NCI-H524 treated with DMSO at 0.1 percent for 48 hours (cell line): ENCODE results near the gene LINC00237.
A peak's percentile ranks its signal among the peaks of the same experiment; 100 is the strongest.

Experiments
- DNase-seq: peaks from one replicate; lab custom pipeline; 2025; lab: John Stamatoyannopoulos, UW

The LINC00237 gene

GRCh38 chr20:21125072-21125848 is 19.1 kb upstream of the LINC00237 start:
- DNase-seq: peak; percentile 38

- DNase-seq: no peak
Measured at GRCh38 chr20:21124190-21124589, 18.0 kb upstream of the LINC00237 start.

GRCh38 chr20:21118782-21119181 is 12.6 kb upstream of the LINC00237 start:
- no peak for DNase-seq

- DNase-seq: no peak
Measured at GRCh38 chr20:21118138-21118537, 12.0 kb upstream of the LINC00237 start.

GRCh38 chr20:21117521-21117920 is 11.4 kb upstream of the LINC00237 start:
- no peak for DNase-seq

- no peak for DNase-seq
Measured at GRCh38 chr20:21114584-21114983, 8.4 kb upstream of the LINC00237 start.

GRCh38 chr20:21113697-21114096 is 7.5 kb upstream of the LINC00237 start:
- DNase-seq: no peak

GRCh38 chr20:21111416-21111815 is 5.3 kb upstream of the LINC00237 start:
- no peak for DNase-seq

- no peak for DNase-seq
Measured at GRCh38 chr20:21110811-21111210, 4.7 kb upstream of the LINC00237 start.

GRCh38 chr20:21109144-21109543 is 3.0 kb upstream of the LINC00237 start:
- DNase-seq: no peak

GRCh38 chr20:21105429-21106170 is 558 bp downstream of the LINC00237 start:
- no peak for DNase-seq

- DNase-seq: no peak
Measured at GRCh38 chr20:21104921-21105320, 1.2 kb downstream of the LINC00237 start.

GRCh38 chr20:21104466-21104761 is 1.7 kb downstream of the LINC00237 start:
- DNase-seq: no peak

GRCh38 chr20:21103582-21104465 is 2.3 kb downstream of the LINC00237 start:
- no peak for DNase-seq

- DNase-seq: no peak
Measured at GRCh38 chr20:21102603-21103311, 3.4 kb downstream of the LINC00237 start.

GRCh38 chr20:21101932-21102575 is 4.1 kb downstream of the LINC00237 start:
- no peak for DNase-seq

- DNase-seq: peak; percentile 20
Measured at GRCh38 chr20:21101453-21101931, 4.7 kb downstream of the LINC00237 start.

- no peak for DNase-seq
Measured at GRCh38 chr20:21100578-21101452, 5.3 kb downstream of the LINC00237 start.

GRCh38 chr20:21099751-21100577 is 6.2 kb downstream of the LINC00237 start:
- DNase-seq: peak; percentile 16
